ENCODE measurements around the gene SP3. TPM values are rescaled to one million over a fixed set of nuclear protein-coding genes. Genes with fewer than 3 reads are reported as not detected.

SP3 gene
- total RNA-seq (ENCODE audit: low replicate concordance) = 75.0 and 94.5 TPM in 2 replicates
- long read RNA-seq, full-length matches to known transcripts = 7 of 20 reads
- long read RNA-seq, partial matches to known transcripts = 11 of 20 reads
- long read RNA-seq, other reads (novel, unspliced or antisense) = 2 of 20 reads

DNA sequence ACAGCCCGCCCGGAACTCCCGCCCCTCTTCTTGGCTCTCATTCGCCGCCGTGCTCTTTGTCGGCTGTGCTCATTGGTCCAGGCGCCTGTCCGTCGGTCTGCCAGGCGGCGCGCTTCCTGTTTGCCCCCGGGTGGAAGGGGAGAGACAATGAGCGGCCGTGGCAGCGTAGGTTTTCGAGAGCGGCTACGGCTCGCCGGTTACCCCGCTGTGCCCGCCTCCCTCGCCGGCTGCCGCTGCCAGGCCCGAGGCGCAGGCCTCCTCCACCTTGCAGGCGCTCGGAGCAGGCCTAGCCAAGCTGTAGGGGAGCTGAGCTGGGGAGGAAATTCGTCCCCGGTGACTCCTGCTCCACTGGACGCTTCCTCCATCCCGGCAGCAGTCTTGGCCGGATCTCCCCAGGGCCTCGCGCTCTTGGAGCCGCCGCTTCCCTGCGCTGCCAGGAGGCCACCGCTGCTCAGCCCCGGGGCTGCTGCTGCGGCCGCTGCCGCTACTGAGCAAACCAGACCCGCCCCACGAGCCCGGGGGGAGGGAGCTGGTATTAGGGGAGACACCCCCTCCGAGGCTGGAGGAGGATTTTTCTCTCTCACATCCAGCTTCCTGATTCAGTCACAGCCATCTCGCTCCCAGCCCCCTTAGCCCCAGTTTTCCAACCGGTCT lies at the start of gene SP3:
SP3 (minus strand) TSS at position 2 of the 654 bp plus-strand sequence. CDS start 202 bp downstream, outside the sequence.
- Mint-ChIP-seq H3K9me3 (no peaks in the 10 kb centered on the region), H3K27ac (peak within 1 kb of the TSS; percentile 99), H3K4me3 (peak within 1 kb of the TSS; percentile 95), H3K4me1 (ENCODE audit: unreplicated experiment) (peaks cover 19% of the 10 kb centered on the region), H3K27me3 (no peaks in the 10 kb centered on the region), H3K36me3 (peaks cover 15% of the 10 kb centered on the region)
- TF ChIP-seq, protein P1, sequence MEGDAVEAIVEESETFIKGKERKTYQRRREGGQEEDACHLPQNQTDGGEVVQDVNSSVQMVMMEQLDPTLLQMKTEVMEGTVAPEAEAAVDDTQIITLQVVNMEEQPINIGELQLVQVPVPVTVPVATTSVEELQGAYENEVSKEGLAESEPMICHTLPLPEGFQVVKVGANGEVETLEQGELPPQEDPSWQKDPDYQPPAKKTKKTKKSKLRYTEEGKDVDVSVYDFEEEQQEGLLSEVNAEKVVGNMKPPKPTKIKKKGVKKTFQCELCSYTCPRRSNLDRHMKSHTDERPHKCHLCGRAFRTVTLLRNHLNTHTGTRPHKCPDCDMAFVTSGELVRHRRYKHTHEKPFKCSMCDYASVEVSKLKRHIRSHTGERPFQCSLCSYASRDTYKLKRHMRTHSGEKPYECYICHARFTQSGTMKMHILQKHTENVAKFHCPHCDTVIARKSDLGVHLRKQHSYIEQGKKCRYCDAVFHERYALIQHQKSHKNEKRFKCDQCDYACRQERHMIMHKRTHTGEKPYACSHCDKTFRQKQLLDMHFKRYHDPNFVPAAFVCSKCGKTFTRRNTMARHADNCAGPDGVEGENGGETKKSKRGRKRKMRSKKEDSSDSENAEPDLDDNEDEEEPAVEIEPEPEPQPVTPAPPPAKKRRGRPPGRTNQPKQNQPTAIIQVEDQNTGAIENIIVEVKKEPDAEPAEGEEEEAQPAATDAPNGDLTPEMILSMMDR (conservative IDR thresholded peaks at IDR 0.05) = no peak
- DNase-seq (ENCODE audit: extremely low spot score, unreplicated experiment) = peak; percentile 96

DNA sequence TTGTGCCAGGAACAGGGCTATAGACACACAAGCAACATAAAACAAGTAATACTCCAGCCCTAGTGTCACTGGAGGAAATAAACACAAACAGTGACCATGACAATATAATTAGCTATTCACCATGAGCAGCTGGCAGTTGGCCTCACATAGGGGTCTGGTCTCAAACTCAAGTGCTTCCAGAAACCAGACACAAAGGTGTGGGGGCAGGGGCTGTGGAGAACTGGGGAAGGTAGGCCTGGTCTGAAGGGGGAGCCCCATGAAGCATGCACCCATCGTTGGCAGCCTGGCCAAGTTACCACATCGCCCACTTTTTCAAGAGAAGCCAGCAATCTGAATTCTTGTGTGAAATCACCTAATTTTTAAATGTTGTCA lies 49.5 kb upstream of the SP3 start:
- H3K27me3 Mint-ChIP-seq = peaks cover 6% of the 10 kb centered on the region
- no peaks in the 10 kb centered on the region for H3K36me3 Mint-ChIP-seq
- TF ChIP-seq, protein P1 (conservative IDR thresholded peaks at IDR 0.05) = no peak
- H3K9me3 Mint-ChIP-seq = no peaks in the 10 kb centered on the region
- no peak overlapping the region for H3K27ac Mint-ChIP-seq
- no peak for DNase-seq (ENCODE audit: extremely low spot score, unreplicated experiment)
- H3K4me3 Mint-ChIP-seq = no peak overlapping the region
- peaks cover 29% of the 10 kb centered on the region for H3K4me1 Mint-ChIP-seq (ENCODE audit: unreplicated experiment)

DNA sequence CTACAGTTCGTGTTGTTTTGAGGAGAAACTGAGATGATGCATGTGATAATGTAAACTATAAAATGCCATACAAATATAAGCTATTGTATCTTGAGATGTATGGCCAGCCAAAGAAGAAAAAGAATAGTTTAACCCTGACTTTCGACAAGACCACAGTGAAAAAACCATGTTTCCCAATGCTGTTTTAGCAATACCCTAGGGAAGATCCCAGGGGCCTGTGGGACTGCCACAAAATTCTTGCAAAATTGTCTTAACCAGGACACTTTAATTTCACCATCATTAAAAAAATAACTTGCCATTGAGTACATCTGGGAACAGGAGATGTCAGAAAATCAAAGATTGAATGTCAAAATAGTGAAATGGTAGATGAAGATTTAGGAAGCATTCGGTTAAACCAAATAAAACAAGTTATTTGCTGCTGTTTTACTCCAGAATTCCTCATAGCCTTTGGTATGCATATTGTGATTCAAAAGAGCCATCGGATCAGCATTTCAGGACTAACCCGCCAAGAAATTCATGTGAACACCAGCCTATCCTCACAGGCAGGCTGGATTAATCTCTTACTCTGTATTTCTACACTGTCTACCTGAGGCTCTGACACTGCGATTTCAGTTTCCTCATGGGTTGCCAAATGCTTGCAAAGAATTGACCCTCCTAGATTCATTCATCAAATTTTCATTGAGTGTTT lies 49.0 kb upstream of the SP3 start:
- DNase-seq (ENCODE audit: extremely low spot score, unreplicated experiment) = no peak
- peak overlapping the region; percentile 75 for H3K4me3 Mint-ChIP-seq
- peaks cover 30% of the 10 kb centered on the region for H3K4me1 Mint-ChIP-seq (ENCODE audit: unreplicated experiment)
- H3K36me3 Mint-ChIP-seq = no peaks in the 10 kb centered on the region
- H3K9me3 Mint-ChIP-seq = no peaks in the 10 kb centered on the region
- H3K27ac Mint-ChIP-seq = no peak overlapping the region
- TF ChIP-seq, protein P1 (conservative IDR thresholded peaks at IDR 0.05) = no peak
- H3K27me3 Mint-ChIP-seq = peaks cover 6% of the 10 kb centered on the region

DNA sequence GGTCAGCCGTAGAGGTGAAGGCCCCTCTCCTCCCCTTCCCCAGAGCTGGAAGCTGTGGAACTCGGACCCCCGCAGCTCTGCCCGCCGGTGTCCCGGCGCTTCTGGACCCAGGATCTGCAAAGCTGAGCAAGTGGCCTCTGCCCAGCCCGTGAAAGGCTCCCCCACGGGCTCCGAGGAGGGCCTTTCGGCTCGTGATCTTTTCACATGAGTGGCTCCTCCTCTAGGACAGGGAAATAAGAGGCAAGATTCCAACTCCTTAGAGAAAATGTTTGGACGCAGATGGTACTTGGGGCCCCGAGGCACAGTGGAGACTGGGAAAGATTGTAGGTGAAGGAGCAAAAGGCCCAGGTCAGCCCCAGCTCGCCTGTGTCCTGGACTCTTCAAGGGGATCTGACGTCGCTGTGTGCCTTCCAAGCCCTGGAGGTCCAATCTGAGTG lies 48.2 kb upstream of the SP3 start:
- peaks cover 6% of the 10 kb centered on the region for H3K27me3 Mint-ChIP-seq
- no peaks in the 10 kb centered on the region for H3K36me3 Mint-ChIP-seq
- TF ChIP-seq, protein P1 (conservative IDR thresholded peaks at IDR 0.05) = no peak
- H3K9me3 Mint-ChIP-seq = no peaks in the 10 kb centered on the region
- peaks cover 30% of the 10 kb centered on the region for H3K4me1 Mint-ChIP-seq (ENCODE audit: unreplicated experiment)
- no peak for DNase-seq (ENCODE audit: extremely low spot score, unreplicated experiment)
- peak overlapping the region; percentile 75 for H3K4me3 Mint-ChIP-seq
- no peak overlapping the region for H3K27ac Mint-ChIP-seq

DNA sequence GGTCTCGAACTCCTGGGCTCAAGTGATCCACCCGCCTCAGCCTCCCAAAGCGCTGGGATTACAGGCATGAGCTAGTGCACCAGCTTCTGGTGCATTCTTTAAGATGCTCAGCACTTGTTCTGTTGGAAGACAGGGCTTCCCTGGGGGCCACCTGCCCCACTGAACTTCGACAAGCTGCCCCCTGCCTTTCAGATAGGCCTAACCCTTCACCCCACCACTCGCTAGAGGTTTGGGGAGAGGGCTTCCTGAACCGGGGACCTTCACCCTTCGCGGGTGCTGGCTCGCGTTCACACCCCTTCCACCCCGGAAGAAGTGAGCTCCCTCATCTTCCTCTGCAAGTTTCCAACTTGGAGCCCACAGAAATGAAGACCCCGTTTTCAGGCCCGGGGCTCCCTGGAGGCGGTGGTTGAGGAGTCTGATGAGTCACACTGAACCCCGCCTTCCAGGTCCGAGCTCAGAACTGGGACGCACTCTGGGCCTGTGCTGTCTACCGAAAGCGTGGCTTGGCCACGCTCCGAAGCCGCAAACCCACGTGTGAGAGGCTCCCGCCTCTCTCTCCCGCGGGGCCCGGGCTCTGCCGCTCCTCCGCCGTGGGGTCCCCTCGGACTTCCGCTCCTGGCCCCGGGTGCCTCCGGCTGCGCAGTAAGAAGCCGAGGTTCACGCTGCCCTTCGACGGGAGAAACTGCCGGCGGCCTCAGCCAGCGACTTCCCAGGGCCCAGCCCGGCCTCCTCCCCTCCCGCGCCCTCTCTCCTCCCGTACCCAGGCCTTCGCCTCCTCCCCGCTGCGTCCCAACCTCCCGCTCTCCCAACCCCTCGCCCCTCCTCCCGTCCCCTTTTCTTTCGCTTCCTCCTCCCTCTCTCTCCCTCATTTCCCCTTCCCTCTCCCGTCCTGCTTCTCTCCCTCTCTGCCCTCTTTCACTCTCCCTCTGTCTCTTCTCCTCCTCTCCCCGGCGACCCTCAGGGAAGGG lies 47.5 kb upstream of the SP3 start:
- no peaks in the 10 kb centered on the region for H3K9me3 Mint-ChIP-seq
- H3K27ac Mint-ChIP-seq = no peak overlapping the region
- TF ChIP-seq, protein P1 (conservative IDR thresholded peaks at IDR 0.05) = no peak
- peak overlapping the region; percentile 75 for H3K4me3 Mint-ChIP-seq
- H3K36me3 Mint-ChIP-seq = no peaks in the 10 kb centered on the region
- DNase-seq (ENCODE audit: extremely low spot score, unreplicated experiment) = no peak
- H3K27me3 Mint-ChIP-seq = peaks cover 6% of the 10 kb centered on the region
- H3K4me1 Mint-ChIP-seq (ENCODE audit: unreplicated experiment) = peaks cover 30% of the 10 kb centered on the region
